ENCODE data around the gene TNFRSF25. TPM values are rescaled to one million over a fixed set of nuclear protein-coding genes. Genes with fewer than 3 reads are reported as not detected.
"Not testable (repeated sequence)": the region's sequence is repeated elsewhere in the genome, so short reads cannot be mapped to it uniquely, and the experiment has no call there.

Gene TNFRSF25
- total and polyA plus RNA-seq, 2 experiments from 2014 or later = 7.1 to 14.0 TPM

DNA sequence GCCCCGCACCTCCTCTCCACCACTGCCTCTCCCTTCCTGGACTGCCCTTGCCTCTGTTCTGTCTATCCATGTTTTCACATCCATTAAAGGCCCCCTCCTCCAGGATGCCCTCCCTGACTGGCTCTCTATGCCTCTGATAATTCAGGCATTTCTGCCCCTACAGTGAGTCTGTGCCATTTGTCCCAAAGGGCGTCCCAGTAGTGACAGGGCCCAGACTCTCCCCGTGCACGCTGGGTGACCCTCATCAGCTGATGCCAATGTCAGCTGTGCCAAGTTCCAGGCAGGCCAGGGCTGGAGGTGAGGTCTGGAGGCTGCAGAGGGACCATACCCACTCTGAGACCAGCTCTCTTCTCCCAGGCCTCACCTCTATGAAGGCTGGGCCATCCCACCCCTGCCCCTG is 28.7 kb upstream of the TNFRSF25 start:
- no peak for TF ChIP-seq EZH2 (IDR thresholded peaks at IDR 0.05; ENCODE audit: borderline replicate concordance)
- TF ChIP-seq, protein P1, sequence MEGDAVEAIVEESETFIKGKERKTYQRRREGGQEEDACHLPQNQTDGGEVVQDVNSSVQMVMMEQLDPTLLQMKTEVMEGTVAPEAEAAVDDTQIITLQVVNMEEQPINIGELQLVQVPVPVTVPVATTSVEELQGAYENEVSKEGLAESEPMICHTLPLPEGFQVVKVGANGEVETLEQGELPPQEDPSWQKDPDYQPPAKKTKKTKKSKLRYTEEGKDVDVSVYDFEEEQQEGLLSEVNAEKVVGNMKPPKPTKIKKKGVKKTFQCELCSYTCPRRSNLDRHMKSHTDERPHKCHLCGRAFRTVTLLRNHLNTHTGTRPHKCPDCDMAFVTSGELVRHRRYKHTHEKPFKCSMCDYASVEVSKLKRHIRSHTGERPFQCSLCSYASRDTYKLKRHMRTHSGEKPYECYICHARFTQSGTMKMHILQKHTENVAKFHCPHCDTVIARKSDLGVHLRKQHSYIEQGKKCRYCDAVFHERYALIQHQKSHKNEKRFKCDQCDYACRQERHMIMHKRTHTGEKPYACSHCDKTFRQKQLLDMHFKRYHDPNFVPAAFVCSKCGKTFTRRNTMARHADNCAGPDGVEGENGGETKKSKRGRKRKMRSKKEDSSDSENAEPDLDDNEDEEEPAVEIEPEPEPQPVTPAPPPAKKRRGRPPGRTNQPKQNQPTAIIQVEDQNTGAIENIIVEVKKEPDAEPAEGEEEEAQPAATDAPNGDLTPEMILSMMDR (IDR thresholded peaks at IDR 0.05; ENCODE audit: poor library complexity) = no peak
- no peak overlapping the region for H3K27ac ChIP-seq
- WGBS (ENCODE audit: low lambda C conversion rate, missing lambda C conversion rate) = 92% methylated on average over 4 of the region's 4 CpGs

DNA sequence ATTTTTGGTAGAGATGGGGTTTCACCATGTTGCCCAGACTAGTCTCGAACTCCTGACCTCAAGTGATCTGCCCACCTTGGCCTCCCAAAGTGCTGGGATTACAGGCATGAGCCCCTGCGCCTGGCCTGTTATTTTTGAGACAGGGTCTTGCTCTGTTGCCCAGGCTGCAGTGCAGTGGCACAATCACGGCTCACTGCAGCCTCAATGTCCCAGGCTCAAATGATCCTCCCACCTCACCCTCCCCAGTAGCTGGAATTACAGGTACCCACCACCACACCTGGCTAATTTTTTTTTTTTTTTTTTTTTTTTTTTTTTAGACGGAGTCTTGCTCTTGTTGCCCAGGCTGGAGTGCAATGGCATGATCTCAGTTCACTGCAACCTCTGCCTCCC is 27.9 kb upstream of the TNFRSF25 start:
- not testable (repeated sequence) for H3K4me2 ChIP-seq; H3K79me2 ChIP-seq; H3K4me3 ChIP-seq; DNase-seq (ENCODE audit: low spot score); H2AFZ ChIP-seq; H3K27ac ChIP-seq; H3K36me3 ChIP-seq (replicated peaks; ENCODE audit: insufficient read depth, low read depth); H3K9me2 ChIP-seq (replicated peaks; ENCODE audit: insufficient read depth); H4K20me1 ChIP-seq (ENCODE audit: insufficient read depth, poor library complexity, severe bottlenecking); H3K9me3 ChIP-seq (ENCODE audit: low read depth); H3K27me3 ChIP-seq
- peaks cover 31% of the 10 kb centered on the region for H3K4me1 ChIP-seq (ENCODE audit: insufficient read depth)
- WGBS (ENCODE audit: low lambda C conversion rate, missing lambda C conversion rate) = 100% methylated on average over 4 of the region's 4 CpGs

More for the DNA sequence above, 28.7 kb upstream of the TNFRSF25 start:
- Histone ChIP-seq H3K4me1 (ENCODE audit: insufficient read depth) (peaks cover 24% of the 10 kb centered on the region), H3K9me2 (replicated peaks; ENCODE audit: insufficient read depth) (no peaks in the 10 kb centered on the region), H3K27me3 (no peaks in the 10 kb centered on the region), H3K4me3 (no peak overlapping the region), H2AFZ (no peak overlapping the region), H3K4me2 (no peak overlapping the region), H3K79me2 (peaks cover 4% of the 10 kb centered on the region), H3K36me3 (replicated peaks; ENCODE audit: insufficient read depth, low read depth) (no peaks in the 10 kb centered on the region), H4K20me1 (ENCODE audit: insufficient read depth, poor library complexity, severe bottlenecking) (no peaks in the 10 kb centered on the region), H3K9me3 (ENCODE audit: low read depth) (no peaks in the 10 kb centered on the region)
- no peak for DNase-seq (ENCODE audit: low spot score)

DNA sequence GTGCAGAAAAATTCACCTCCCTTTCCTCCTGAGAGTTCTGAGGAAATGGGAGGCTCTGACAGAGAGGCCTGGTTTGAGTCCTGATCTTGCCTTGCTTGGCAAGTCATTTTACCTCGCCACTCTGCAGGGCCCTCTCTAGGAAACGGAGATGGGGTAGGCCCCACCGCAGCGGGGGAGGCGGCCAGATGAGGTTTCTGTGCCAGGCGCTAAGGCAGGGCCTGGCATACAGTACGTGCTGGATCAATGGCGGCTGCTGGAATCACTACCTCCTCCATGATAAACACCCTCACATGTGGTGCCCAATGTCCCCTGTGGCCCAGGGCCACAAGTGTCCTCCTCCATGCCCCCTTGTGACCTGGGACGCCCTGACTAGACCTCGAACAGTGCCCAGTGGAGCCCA is 26.0 kb upstream of the TNFRSF25 start:
- H3K27me3 ChIP-seq = no peaks in the 10 kb centered on the region
- no peak overlapping the region for H3K4me3 ChIP-seq
- DNase-seq (ENCODE audit: low spot score) = no peak
- peak overlapping the region; percentile 100 for H3K4me2 ChIP-seq
- H3K27ac ChIP-seq = peak overlapping the region; percentile 85
- 95% methylated on average over 10 of the region's 10 CpGs for WGBS (ENCODE audit: low lambda C conversion rate, missing lambda C conversion rate)
- no peaks in the 10 kb centered on the region for H3K9me2 ChIP-seq (replicated peaks; ENCODE audit: insufficient read depth)
- H4K20me1 ChIP-seq (ENCODE audit: insufficient read depth, poor library complexity, severe bottlenecking) = no peaks in the 10 kb centered on the region
- H3K79me2 ChIP-seq = peaks cover 7% of the 10 kb centered on the region
- TF ChIP-seq EZH2phosphoT487 (IDR thresholded peaks at IDR 0.05; ENCODE audit: low read depth, severe bottlenecking, unreplicated experiment) = no peak
- TF ChIP-seq, protein P1 (IDR thresholded peaks at IDR 0.05; ENCODE audit: poor library complexity) = no peak
- no peaks in the 10 kb centered on the region for H3K9me3 ChIP-seq (ENCODE audit: low read depth)
- no peaks in the 10 kb centered on the region for H3K36me3 ChIP-seq (replicated peaks; ENCODE audit: insufficient read depth, low read depth)
- peaks cover 28% of the 10 kb centered on the region for H3K4me1 ChIP-seq (ENCODE audit: insufficient read depth)
- H2AFZ ChIP-seq = no peak overlapping the region

DNA sequence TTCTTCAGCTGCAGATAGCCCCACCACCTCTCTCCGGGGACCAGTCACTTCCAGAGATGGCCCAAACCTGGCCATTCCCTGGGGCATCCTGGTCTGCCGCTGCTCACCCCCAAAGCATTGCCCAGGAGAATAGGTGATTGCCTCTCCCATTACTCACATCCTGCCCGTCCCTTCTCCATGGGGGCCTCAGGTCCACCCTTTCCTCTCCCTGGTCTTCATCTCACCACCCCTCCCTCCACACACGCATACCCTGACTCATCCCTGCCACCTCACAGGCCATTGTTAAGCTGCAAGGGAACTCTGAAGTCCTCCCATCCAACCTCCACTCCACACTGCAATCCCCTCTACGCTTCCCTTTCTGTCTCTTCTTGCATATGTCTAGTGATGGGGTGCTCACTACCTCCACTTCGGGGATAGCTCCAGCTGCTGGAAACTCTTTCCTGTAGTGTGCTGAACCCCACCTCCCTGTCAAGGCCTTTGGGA is 25.5 kb upstream of the TNFRSF25 start, which contains the start of gene PLEKHG5:
Gene PLEKHG5 (minus strand): TSS at position 188 of the 483 bp plus-strand sequence. CDS start 14,096 bp downstream, outside the sequence.
- Histone ChIP-seq H2AFZ (peak within 1 kb of the TSS; percentile 96), H3K4me2 (peak within 1 kb of the TSS; percentile 100), H3K79me2 (peaks cover 7% of the 10 kb centered on the region), H3K9me3 (ENCODE audit: low read depth) (no peaks in the 10 kb centered on the region), H4K20me1 (ENCODE audit: insufficient read depth, poor library complexity, severe bottlenecking) (no peaks in the 10 kb centered on the region), H3K27me3 (no peaks in the 10 kb centered on the region), H3K9me2 (replicated peaks; ENCODE audit: insufficient read depth) (no peaks in the 10 kb centered on the region), H3K4me3 (peak within 1 kb of the TSS; percentile 92), H3K27ac (peak within 1 kb of the TSS; percentile 85), H3K36me3 (replicated peaks; ENCODE audit: insufficient read depth, low read depth) (no peaks in the 10 kb centered on the region), H3K4me1 (ENCODE audit: insufficient read depth) (peaks cover 26% of the 10 kb centered on the region)
- WGBS (ENCODE audit: low lambda C conversion rate, missing lambda C conversion rate) = 52% methylated on average over 6 of the region's 6 CpGs
- no peak for TF ChIP-seq EZH2phosphoT487 (IDR thresholded peaks at IDR 0.05; ENCODE audit: low read depth, severe bottlenecking, unreplicated experiment)
- no peak for TF ChIP-seq EZH2 (IDR thresholded peaks at IDR 0.05; ENCODE audit: borderline replicate concordance)
- TF ChIP-seq, protein P1 (IDR thresholded peaks at IDR 0.05; ENCODE audit: poor library complexity) = no peak
- DNase-seq (ENCODE audit: low spot score) = peak; percentile 46
